Lower leg skin (tissue), 3 donors: Measurements from ENCODE around the gene FAM210A.

Experiments used
- CTCF ChIP-seq, 3 donors: fragments of 450-650 bp; IDR thresholded peaks; one replicate each; pipeline ENCODE4 v1.5.1; 2016; ENCODE audit warnings: antibody characterized with exemption in 3 of 3, mild to moderate bottlenecking in 3 of 3, moderate library complexity in 2 of 3
- POLR2A ChIP-seq, 2 donors: fragments of 450-650 bp; IDR thresholded peaks; one replicate each; pipeline ENCODE4 v1.6.1; 2016 to 2017; ENCODE audit warnings: antibody characterized with exemption in 2 of 2, mild to moderate bottlenecking in 1 of 2, moderate library complexity in 1 of 2

- no peak for TF ChIP-seq CTCF (IDR thresholded peaks at IDR 0.05)
- TF ChIP-seq POLR2A (IDR thresholded peaks at IDR 0.05), result no peak
These were observed 4.1 kb upstream of the FAM210A start for GRCh38 chr18:13730481-13730880.
